Activated T-cell treated with anti-CD3 and anti-CD28 coated beads for 48 hours (primary cell): ENCODE measurements around the gene DLGAP1.
"Not testable (repeated sequence)": the region's sequence is repeated elsewhere in the genome, so short reads cannot be mapped to it uniquely, and the experiment has no call there.

ENCODE experiments used
- DNase-seq: peaks from one replicate; pipeline ENCODE4 v3.0.0-alpha.2; 2020; ENCODE audit warnings: low read depth

Gene DLGAP1

GRCh38 chr18:4455113-4455811 is at the start of gene DLGAP1:
DLGAP1 (minus strand) TSS chr18:4455307.
- DNase-seq = no peak

- not testable (repeated sequence) for DNase-seq
These were observed 39.7 kb upstream of the DLGAP1 start for GRCh38 chr18:4494703-4495284.

GRCh38 chr18:4468511-4468910 is 13.4 kb upstream of the DLGAP1 start:
- no peak for DNase-seq

- no peak for DNase-seq
These were observed 482 bp downstream of the DLGAP1 start for GRCh38 chr18:4454537-4455112.

- DNase-seq = no peak
These were observed 1.1 kb downstream of the DLGAP1 start for GRCh38 chr18:4453874-4454536.

- no peak for DNase-seq
These were observed 1.6 kb downstream of the DLGAP1 start for GRCh38 chr18:4453567-4453873.

GRCh38 chr18:4450065-4450658 is 4.9 kb downstream of the DLGAP1 start:
- no peak for DNase-seq

- no peak for DNase-seq
These were observed 9.2 kb downstream of the DLGAP1 start for GRCh38 chr18:4445902-4446301.

GRCh38 chr18:4444306-4444705 is 10.8 kb downstream of the DLGAP1 start:
- DNase-seq = no peak

GRCh38 chr18:4441098-4441497 is 14.0 kb downstream of the DLGAP1 start:
- no peak for DNase-seq

GRCh38 chr18:4438938-4439337 is 16.2 kb downstream of the DLGAP1 start:
- DNase-seq = no peak

- no peak for DNase-seq
These were observed 21.4 kb downstream of the DLGAP1 start for GRCh38 chr18:4433717-4434116.

GRCh38 chr18:4430836-4431235 is 24.3 kb downstream of the DLGAP1 start:
- no peak for DNase-seq

- DNase-seq = no peak
These were observed 37.4 kb downstream of the DLGAP1 start for GRCh38 chr18:4417714-4418113.

- no peak for DNase-seq
These were observed 38.1 kb downstream of the DLGAP1 start for GRCh38 chr18:4416976-4417375.

- no peak for DNase-seq
These were observed 42.8 kb downstream of the DLGAP1 start for GRCh38 chr18:4412286-4412685.

- no peak for DNase-seq
These were observed 48.3 kb downstream of the DLGAP1 start for GRCh38 chr18:4406856-4407255.

GRCh38 chr18:4405965-4406364 is 49.1 kb downstream of the DLGAP1 start:
- DNase-seq = no peak

- DNase-seq = no peak
These were observed 51.3 kb downstream of the DLGAP1 start for GRCh38 chr18:4403836-4404235.

- DNase-seq = no peak
These were observed 54.2 kb downstream of the DLGAP1 start for GRCh38 chr18:4400911-4401310.

- no peak for DNase-seq
These were observed 55.2 kb downstream of the DLGAP1 start for GRCh38 chr18:4399929-4400328.

GRCh38 chr18:4394700-4395099 is 60.4 kb downstream of the DLGAP1 start:
- DNase-seq = no peak

- DNase-seq = no peak
These were observed 63.2 kb downstream of the DLGAP1 start for GRCh38 chr18:4391859-4392258.
